ENCODE results near the gene PLCD4.

The PLCD4 gene

GRCh38 chr2:218605432-218605831, 2.3 kb upstream of the PLCD4 start:
- Histone ChIP-seq H3K27me3 (no peaks in the 10 kb centered on the region), H4K20me1 (no peaks in the 10 kb centered on the region), H3K9ac (no peak overlapping the region), H3K36me3 (no peaks in the 10 kb centered on the region), H3K4me2 (no peak overlapping the region), H3K4me1 (no peaks in the 10 kb centered on the region), H3K27ac (no peak overlapping the region), H3K4me3 (no peak overlapping the region), H3K9me3 (replicated peaks in 1 of 11) (no peaks in the 10 kb centered on the region)
- TF ChIP-seq Cebpa-rat (IDR thresholded peaks at IDR 0.05), result no peak

GRCh38 chr2:218615868-218616315, 8.2 kb downstream of the PLCD4 start:
- H4K20me1 ChIP-seq, result no peaks in the 10 kb centered on the region
- H3K4me3 ChIP-seq, result no peak overlapping the region
- no peaks in the 10 kb centered on the region for H3K4me1 ChIP-seq
- H3K27me3 ChIP-seq, result no peaks in the 10 kb centered on the region
- no peak overlapping the region for H3K27ac ChIP-seq
- TF ChIP-seq Cebpa-rat (IDR thresholded peaks at IDR 0.05), result no peak
- H3K36me3 ChIP-seq, result no peaks in the 10 kb centered on the region; a peak in 1 of 22 replicates
- H3K4me2 ChIP-seq, result no peak overlapping the region
- H3K9ac ChIP-seq, result no peak overlapping the region
- H3K9me3 ChIP-seq (replicated peaks in 1 of 11), result no peaks in the 10 kb centered on the region

DNA sequence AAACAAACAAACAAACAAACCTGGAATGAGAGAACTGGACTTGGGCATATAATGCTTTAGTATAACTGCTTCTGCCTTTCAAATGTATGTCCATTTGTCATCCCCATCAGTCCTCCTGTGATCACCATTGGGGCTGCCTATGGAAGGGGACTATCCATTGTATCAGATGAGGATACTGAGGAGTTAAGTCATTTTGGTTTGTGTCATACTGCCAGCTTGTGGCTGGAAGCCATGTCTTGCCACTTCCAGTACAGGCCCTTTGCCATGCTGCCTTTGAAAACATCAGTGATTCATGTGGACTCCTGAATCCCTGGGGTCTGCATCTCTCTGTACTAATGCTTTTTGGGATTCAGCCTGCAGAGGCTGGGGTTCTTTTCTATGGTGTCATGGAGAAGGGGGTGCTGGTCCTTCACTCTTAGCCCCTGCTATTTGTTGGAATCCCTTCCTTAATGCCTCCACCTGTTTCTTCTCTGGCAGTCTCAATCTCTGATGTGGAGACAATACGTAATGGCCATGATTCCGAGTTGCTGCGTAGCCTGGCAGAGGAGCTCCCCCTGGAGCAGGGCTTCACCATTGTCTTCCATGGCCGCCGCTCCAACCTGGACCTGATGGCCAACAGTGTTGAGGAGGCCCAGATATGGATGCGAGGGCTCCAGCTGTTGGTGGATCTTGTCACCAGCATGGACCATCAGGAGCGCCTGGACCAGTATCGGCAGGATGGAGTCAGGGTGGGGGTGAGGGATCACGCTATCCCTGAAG, 10.6 kb downstream of the PLCD4 start:
- Histone ChIP-seq H3K9ac (no peak overlapping the region), H3K27ac (no peak overlapping the region), H4K20me1 (no peaks in the 10 kb centered on the region), H3K36me3 (no peaks in the 10 kb centered on the region; a peak in 1 of 22 replicates), H3K4me1 (peaks cover 9 to 14% (median 11%) of the 10 kb centered on the region in 10 experiments), H3K9me3 (replicated peaks in 1 of 11) (no peaks in the 10 kb centered on the region), H3K27me3 (no peaks in the 10 kb centered on the region), H3K4me2 (no peak overlapping the region), H3K4me3 (no peak overlapping the region)
- no peak for TF ChIP-seq Cebpa-rat (IDR thresholded peaks at IDR 0.05)

- Histone ChIP-seq H3K27ac (no peak overlapping the region), H3K4me2 (no peak overlapping the region), H4K20me1 (no peaks in the 10 kb centered on the region), H3K27me3 (no peaks in the 10 kb centered on the region), H3K4me3 (no peak overlapping the region), H3K9me3 (replicated peaks in 1 of 11) (no peaks in the 10 kb centered on the region), H3K36me3 (peaks cover 0 to 4% (median 0%) of the 10 kb centered on the region in 11 experiments; a peak in 1 of 22 replicates), H3K9ac (no peak overlapping the region), H3K4me1 (peaks cover 10 to 24% (median 13%) of the 10 kb centered on the region in 10 experiments)
- no peak for TF ChIP-seq Cebpa-rat (IDR thresholded peaks at IDR 0.05)
Observed at GRCh38 chr2:218621007-218621406, 13.3 kb downstream of the PLCD4 start.

- Histone ChIP-seq H3K4me3 (peak overlapping the region in 3 of 10 experiments; percentile 0 to 31 (median 5); a peak in 2 of 20 replicates), H3K9me3 (replicated peaks in 1 of 11) (no peaks in the 10 kb centered on the region), H3K4me2 (peak overlapping the region; percentile 32 to 94 (median 62)), H3K36me3 (peaks cover 0 to 4% (median 0%) of the 10 kb centered on the region in 11 experiments; a peak in 1 of 22 replicates), H3K27ac (peak overlapping the region in 5 of 11 experiments; percentile 19 to 80 (median 38); a peak in 7 of 22 replicates), H4K20me1 (no peaks in the 10 kb centered on the region), H3K9ac (peak overlapping the region in 3 of 11 experiments; percentile 7 to 63 (median 31); a peak in 5 of 22 replicates), H3K4me1 (peaks cover 10 to 24% (median 13%) of the 10 kb centered on the region in 10 experiments), H3K27me3 (no peaks in the 10 kb centered on the region)
- TF ChIP-seq Cebpa-rat (IDR thresholded peaks at IDR 0.05), result no peak
Observed at GRCh38 chr2:218622606-218623365, 15.1 kb downstream of the PLCD4 start.

DNA sequence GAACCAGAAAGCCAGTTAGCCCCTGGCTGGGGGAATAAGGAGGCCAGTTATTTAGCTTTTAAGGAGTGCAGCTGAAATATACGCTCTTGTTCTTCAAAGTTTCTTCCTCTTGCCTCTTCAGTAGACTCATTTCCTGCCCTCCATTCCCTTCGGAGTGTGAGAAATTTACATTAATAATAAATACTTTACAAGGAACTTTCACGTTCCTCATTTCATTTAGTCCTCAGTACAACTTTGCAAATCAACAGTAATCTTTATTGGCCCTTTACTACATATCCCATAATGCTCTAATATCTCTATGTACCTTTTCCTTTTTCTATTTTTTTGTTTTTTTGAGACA, 15.6 kb downstream of the PLCD4 start:
- H3K4me3 ChIP-seq, result peak overlapping the region in 3 of 10 experiments; percentile 0 to 31 (median 5); a peak in 2 of 20 replicates
- peak overlapping the region in 5 of 11 experiments; percentile 19 to 80 (median 38); a peak in 7 of 22 replicates for H3K27ac ChIP-seq
- TF ChIP-seq Cebpa-rat (IDR thresholded peaks at IDR 0.05), result no peak
- H3K9ac ChIP-seq, result peak overlapping the region in 3 of 11 experiments; percentile 7 to 63 (median 31); a peak in 5 of 22 replicates
- peaks cover 10 to 24% (median 13%) of the 10 kb centered on the region in 10 experiments for H3K4me1 ChIP-seq
- H3K4me2 ChIP-seq, result peak overlapping the region; percentile 32 to 94 (median 62)
- no peaks in the 10 kb centered on the region for H3K9me3 ChIP-seq (replicated peaks in 1 of 11)
- H3K36me3 ChIP-seq, result peaks cover 0 to 4% (median 0%) of the 10 kb centered on the region in 11 experiments; a peak in 1 of 22 replicates
- H3K27me3 ChIP-seq, result no peaks in the 10 kb centered on the region
- no peaks in the 10 kb centered on the region for H4K20me1 ChIP-seq

GRCh38 chr2:218626369-218626768, 18.7 kb downstream of the PLCD4 start:
- 0 out of 22 replicates have a peak, but pooled peaks cover 0 to 4% (median 0%) of the 10 kb centered on the region in 11 experiments for H3K36me3 ChIP-seq
- no peaks in the 10 kb centered on the region for H3K27me3 ChIP-seq
- no peak overlapping the region for H3K4me3 ChIP-seq
- TF ChIP-seq Cebpa-rat (IDR thresholded peaks at IDR 0.05), result no peak
- H4K20me1 ChIP-seq, result no peaks in the 10 kb centered on the region
- H3K9me3 ChIP-seq (replicated peaks in 1 of 11), result no peaks in the 10 kb centered on the region
- no peak overlapping the region for H3K27ac ChIP-seq
- H3K4me2 ChIP-seq, result no peak overlapping the region
- peaks cover 22 to 34% (median 29%) of the 10 kb centered on the region in 10 experiments for H3K4me1 ChIP-seq
- no peak overlapping the region for H3K9ac ChIP-seq

GRCh38 chr2:218627939-218628338, 20.2 kb downstream of the PLCD4 start:
- no peak overlapping the region for H3K27ac ChIP-seq
- H3K4me2 ChIP-seq, result no peak overlapping the region
- H3K27me3 ChIP-seq, result no peaks in the 10 kb centered on the region
- H3K36me3 ChIP-seq, result peaks cover 0 to 7% (median 3%) of the 10 kb centered on the region in 11 experiments; a peak in 12 of 22 replicates
- no peak overlapping the region for H3K9ac ChIP-seq
- no peak for TF ChIP-seq Cebpa-rat (IDR thresholded peaks at IDR 0.05)
- H3K4me3 ChIP-seq, result no peak overlapping the region
- H3K9me3 ChIP-seq (replicated peaks in 1 of 11), result no peaks in the 10 kb centered on the region
- peaks cover 13 to 28% (median 20%) of the 10 kb centered on the region in 10 experiments for H3K4me1 ChIP-seq
- no peaks in the 10 kb centered on the region; a peak in 2 of 22 replicates for H4K20me1 ChIP-seq

GRCh38 chr2:218631837-218632236, 24.1 kb downstream of the PLCD4 start:
- Histone ChIP-seq H3K9me3 (replicated peaks in 1 of 11) (no peaks in the 10 kb centered on the region), H4K20me1 (peaks cover 0 to 2% (median 0%) of the 10 kb centered on the region in 11 experiments; a peak in 3 of 22 replicates), H3K9ac (no peak overlapping the region), H3K36me3 (peaks cover 35 to 45% (median 42%) of the 10 kb centered on the region in 11 experiments), H3K27ac (no peak overlapping the region), H3K4me3 (no peak overlapping the region), H3K4me2 (no peak overlapping the region), H3K27me3 (no peaks in the 10 kb centered on the region), H3K4me1 (peaks cover 0 to 28% (median 18%) of the 10 kb centered on the region in 10 experiments; a peak in 16 of 20 replicates)
- no peak for TF ChIP-seq Cebpa-rat (IDR thresholded peaks at IDR 0.05)

Data from BLaER1 treated with 17β-estradiol and CSF1 and Interleukin-3, amounts not matched to agents 10 nM and 100 nM (cell line).